ENCODE data around the gene CUL1. TPM values are rescaled to one million over a fixed set of nuclear protein-coding genes. Genes with fewer than 3 reads are reported as not detected.
A peak's percentile ranks its signal among the peaks of the same experiment; 100 is the strongest.

CUL1 gene
- total RNA-seq, 2 donors from 2014 or later = 66.6 to 68.6 TPM

GRCh38 chr7:148727501-148728278, 29.0 kb downstream of the CUL1 start:
- H3K27me3 Mint-ChIP-seq (ENCODE audit: low read depth) = no peaks in the 10 kb centered on the region
- H3K36me3 Mint-ChIP-seq (ENCODE audit: insufficient read depth in 2 of 2) = peaks cover 0 to 6% of the 10 kb centered on the region in 2 donors
- peak overlapping the region; percentile 5 to 29 for H3K4me3 Mint-ChIP-seq
- ATAC-seq (replicated peaks in 1 of 2) (peak; percentile 62 to 77), DNase-seq (peak; percentile 14 to 18)
- no peaks in the 10 kb centered on the region for H3K9me3 Mint-ChIP-seq
- H3K27ac Mint-ChIP-seq = peak overlapping the region; percentile 82
- peaks cover 60% of the 10 kb centered on the region for H3K4me1 Mint-ChIP-seq (ENCODE audit: low read depth)

GRCh38 chr7:148729984-148730733, 31.5 kb downstream of the CUL1 start:
- H3K4me1 Mint-ChIP-seq (ENCODE audit: low read depth) = peaks cover 53% of the 10 kb centered on the region
- DNase-seq = no peak
- peaks cover 0 to 16% of the 10 kb centered on the region in 2 donors for H3K36me3 Mint-ChIP-seq (ENCODE audit: insufficient read depth in 2 of 2)
- no peaks in the 10 kb centered on the region for H3K27me3 Mint-ChIP-seq (ENCODE audit: low read depth)
- H3K4me3 Mint-ChIP-seq = no peak overlapping the region
- no peak overlapping the region for H3K27ac Mint-ChIP-seq
- H3K9me3 Mint-ChIP-seq = no peaks in the 10 kb centered on the region
- no peak for ATAC-seq (replicated peaks in 1 of 2)

- H3K27ac Mint-ChIP-seq = no peak overlapping the region
- peaks cover 38% of the 10 kb centered on the region for H3K4me1 Mint-ChIP-seq (ENCODE audit: low read depth)
- ATAC-seq (replicated peaks in 1 of 2) = no peak
- no peaks in the 10 kb centered on the region for H3K27me3 Mint-ChIP-seq (ENCODE audit: low read depth)
- no peak for DNase-seq
- peaks cover 0 to 19% of the 10 kb centered on the region in 2 donors for H3K36me3 Mint-ChIP-seq (ENCODE audit: insufficient read depth in 2 of 2)
- no peak overlapping the region for H3K4me3 Mint-ChIP-seq
- H3K9me3 Mint-ChIP-seq = no peaks in the 10 kb centered on the region
Observed at GRCh38 chr7:148732862-148733261, 34.2 kb downstream of the CUL1 start.

- no peak for ATAC-seq (replicated peaks in 1 of 2)
Observed at GRCh38 chr7:148733496-148733895, 34.8 kb downstream of the CUL1 start.

GRCh38 chr7:148735141-148735540, 36.4 kb downstream of the CUL1 start:
- Mint-ChIP-seq H3K4me3 (no peak overlapping the region), H3K27ac (no peak overlapping the region), H3K36me3 (ENCODE audit: insufficient read depth in 2 of 2) (peaks cover 0 to 22% of the 10 kb centered on the region in 2 donors), H3K9me3 (no peaks in the 10 kb centered on the region), H3K27me3 (ENCODE audit: low read depth) (no peaks in the 10 kb centered on the region), H3K4me1 (ENCODE audit: low read depth) (peaks cover 48% of the 10 kb centered on the region)
- ATAC-seq (replicated peaks in 1 of 2) = no peak
- DNase-seq = no peak

More at GRCh38 chr7:148733496-148733895, 34.8 kb downstream of the CUL1 start:
- Mint-ChIP-seq H3K4me3 (no peak overlapping the region), H3K27ac (no peak overlapping the region), H3K9me3 (no peaks in the 10 kb centered on the region), H3K36me3 (ENCODE audit: insufficient read depth in 2 of 2) (peaks cover 0 to 21% of the 10 kb centered on the region in 2 donors), H3K27me3 (ENCODE audit: low read depth) (no peaks in the 10 kb centered on the region), H3K4me1 (ENCODE audit: low read depth) (peaks cover 38% of the 10 kb centered on the region)
- no peak for DNase-seq

GRCh38 chr7:148735967-148736366, 37.3 kb downstream of the CUL1 start:
- no peak overlapping the region for H3K27ac Mint-ChIP-seq
- ATAC-seq (replicated peaks in 1 of 2) (no peak), DNase-seq (no peak)
- no peaks in the 10 kb centered on the region for H3K27me3 Mint-ChIP-seq (ENCODE audit: low read depth)
- H3K36me3 Mint-ChIP-seq (ENCODE audit: insufficient read depth in 2 of 2) = peaks cover 0 to 30% of the 10 kb centered on the region in 2 donors
- H3K9me3 Mint-ChIP-seq = no peaks in the 10 kb centered on the region
- H3K4me1 Mint-ChIP-seq (ENCODE audit: low read depth) = peaks cover 48% of the 10 kb centered on the region
- no peak overlapping the region for H3K4me3 Mint-ChIP-seq

- no peak overlapping the region for H3K4me3 Mint-ChIP-seq
- H3K36me3 Mint-ChIP-seq (ENCODE audit: insufficient read depth in 2 of 2) = peaks cover 8 to 42% of the 10 kb centered on the region in 2 donors
- peak in 1 of 2 donors; percentile 36 for ATAC-seq (replicated peaks in 1 of 2)
Observed at GRCh38 chr7:148738737-148739535, 40.2 kb downstream of the CUL1 start.

GRCh38 chr7:148746135-148746534, 47.4 kb downstream of the CUL1 start:
- Mint-ChIP-seq H3K27ac (no peak overlapping the region), H3K36me3 (ENCODE audit: insufficient read depth in 2 of 2) (peaks cover 13 to 36% of the 10 kb centered on the region in 2 donors)

More at GRCh38 chr7:148738737-148739535, 40.2 kb downstream of the CUL1 start:
- Mint-ChIP-seq H3K9me3 (no peaks in the 10 kb centered on the region), H3K4me1 (ENCODE audit: low read depth) (peaks cover 40% of the 10 kb centered on the region), H3K27ac (peak overlapping the region; percentile 40), H3K27me3 (ENCODE audit: low read depth) (no peaks in the 10 kb centered on the region)
- DNase-seq = no peak

GRCh38 chr7:148747274-148747673, 48.6 kb downstream of the CUL1 start:
- Mint-ChIP-seq H3K27me3 (ENCODE audit: low read depth) (no peaks in the 10 kb centered on the region), H3K27ac (no peak overlapping the region), H3K4me3 (no peak overlapping the region), H3K36me3 (ENCODE audit: insufficient read depth in 2 of 2) (peaks cover 7 to 30% of the 10 kb centered on the region in 2 donors), H3K9me3 (no peaks in the 10 kb centered on the region), H3K4me1 (ENCODE audit: low read depth) (peaks cover 31% of the 10 kb centered on the region)
- ATAC-seq (replicated peaks in 1 of 2) = no peak
- no peak for DNase-seq

More at GRCh38 chr7:148746135-148746534, 47.4 kb downstream of the CUL1 start:
- no peak for ATAC-seq (replicated peaks in 1 of 2)
- H3K4me1 Mint-ChIP-seq (ENCODE audit: low read depth) = peaks cover 31% of the 10 kb centered on the region
- DNase-seq = no peak
- H3K9me3 Mint-ChIP-seq = no peaks in the 10 kb centered on the region
- no peaks in the 10 kb centered on the region for H3K27me3 Mint-ChIP-seq (ENCODE audit: low read depth)
- H3K4me3 Mint-ChIP-seq = no peak overlapping the region

- Mint-ChIP-seq H3K9me3 (no peaks in the 10 kb centered on the region), H3K27me3 (ENCODE audit: low read depth) (no peaks in the 10 kb centered on the region), H3K4me3 (no peak overlapping the region), H3K36me3 (ENCODE audit: insufficient read depth in 2 of 2) (peaks cover 0 to 9% of the 10 kb centered on the region in 2 donors), H3K4me1 (ENCODE audit: low read depth) (peaks cover 14% of the 10 kb centered on the region), H3K27ac (no peak overlapping the region)
- DNase-seq (no peak), ATAC-seq (replicated peaks in 1 of 2) (no peak)
Observed at GRCh38 chr7:148750442-148751355, 52.0 kb downstream of the CUL1 start.

- DNase-seq = no peak
- H3K4me3 Mint-ChIP-seq = no peak overlapping the region
- H3K27me3 Mint-ChIP-seq (ENCODE audit: low read depth) = no peaks in the 10 kb centered on the region
- H3K36me3 Mint-ChIP-seq (ENCODE audit: insufficient read depth in 2 of 2) = peaks cover 2 to 20% of the 10 kb centered on the region in 2 donors
- no peaks in the 10 kb centered on the region for H3K9me3 Mint-ChIP-seq
- peaks cover 10% of the 10 kb centered on the region for H3K4me1 Mint-ChIP-seq (ENCODE audit: low read depth)
- H3K27ac Mint-ChIP-seq = peak overlapping the region; percentile 45
- ATAC-seq (replicated peaks in 1 of 2) = no peak
Observed at GRCh38 chr7:148753224-148753623, 54.5 kb downstream of the CUL1 start.

- no peak overlapping the region for H3K4me3 Mint-ChIP-seq
- peak overlapping the region; percentile 56 for H3K27ac Mint-ChIP-seq
- H3K4me1 Mint-ChIP-seq (ENCODE audit: low read depth) = peaks cover 10% of the 10 kb centered on the region
- H3K27me3 Mint-ChIP-seq (ENCODE audit: low read depth) = no peaks in the 10 kb centered on the region
- peaks cover 2 to 16% of the 10 kb centered on the region in 2 donors for H3K36me3 Mint-ChIP-seq (ENCODE audit: insufficient read depth in 2 of 2)
- DNase-seq = no peak
- no peaks in the 10 kb centered on the region for H3K9me3 Mint-ChIP-seq
- peak in 1 of 2 donors; percentile 60 for ATAC-seq (replicated peaks in 1 of 2)
Observed at GRCh38 chr7:148754912-148755311, 56.2 kb downstream of the CUL1 start.
